GM23338 (cell line): ENCODE results near the gene DCT. TPM values are rescaled to one million over a fixed set of nuclear protein-coding genes. Genes with fewer than 3 reads are reported as not detected.

Source experiments
- ATAC-seq: fragments of 200-7000 bp; cut with Tn5 transposase; 3 replicates; pipeline ENCODE4 v1.9.1; 2020
- DNase-seq: peaks from one replicate; pipeline ENCODE4 v3.0.0-alpha.2; 2015; ENCODE audit warnings: low spot score
- H2AFZ ChIP-seq: fragments of 200-600 bp; sonication (generic); 2 replicates; pipeline ENCODE4 v1.8.0; 2016; ENCODE audit warnings: antibody characterized with exemption, mild to moderate bottlenecking, moderate library complexity
- H3F3A ChIP-seq: fragments of 200-600 bp; sonication (generic); replicated peaks from 2 replicates; pipeline ENCODE4 v1.8.0; 2017; ENCODE audit warnings: antibody characterized with exemption, mixed run types, low read depth
- H3K27ac ChIP-seq: fragments of 200-600 bp; sonication (generic); 2 replicates; pipeline ENCODE4 v1.6.1; 2016; ENCODE audit warnings: low read depth
- H3K27me3 ChIP-seq: fragments of 200-600 bp; sonication (generic); 2 replicates; pipeline ENCODE4 v1.8.0; 2016; ENCODE audit warnings: mild to moderate bottlenecking, mixed run types, moderate library complexity; ENCODE audit not compliant: insufficient read depth
- H3K36me3 ChIP-seq: fragments of 200-600 bp; sonication (generic); 2 replicates; pipeline ENCODE4 v1.8.0; 2016; ENCODE audit warnings: mild to moderate bottlenecking; ENCODE audit not compliant: insufficient read depth
- H3K4me1 ChIP-seq: fragments of 200-600 bp; sonication (generic); 2 replicates; pipeline ENCODE4 v1.8.0; 2016; ENCODE audit warnings: mild to moderate bottlenecking, moderate library complexity; ENCODE audit not compliant: insufficient read depth
- H3K4me2 ChIP-seq: fragments of 200-600 bp; sonication (generic); 2 replicates; pipeline ENCODE4 v1.7.1; 2017; ENCODE audit warnings: mixed run types
- H3K4me3 ChIP-seq: fragments of 200-600 bp; sonication (generic); 2 replicates; pipeline ENCODE4 v1.6.1; 2016; ENCODE audit warnings: mixed run types
- H3K79me2 ChIP-seq: fragments of 200-600 bp; sonication (generic); replicated peaks from 2 replicates; pipeline ENCODE4 v1.8.0; 2017; ENCODE audit warnings: mild to moderate bottlenecking; ENCODE audit not compliant: insufficient read depth
- H3K9me2 ChIP-seq: fragments of 200-600 bp; sonication (generic); 2 replicates; pipeline ENCODE4 v1.8.0; 2017; ENCODE audit not compliant: insufficient read depth
- H4K20me1 ChIP-seq: fragments of 200-600 bp; sonication (generic); replicated peaks from 2 replicates; pipeline ENCODE4 v1.8.0; 2017; ENCODE audit warnings: mild to moderate bottlenecking; ENCODE audit not compliant: insufficient read depth
- H3K27ac Mint-ChIP-seq: 2 replicates; pipeline ENCODE4 v1.8.0; 2020; ENCODE audit warnings: inconsistent platforms, mild to moderate bottlenecking, moderate library complexity, mixed read lengths
- H3K27me3 Mint-ChIP-seq: 3 replicates; pipeline ENCODE4 v1.8.0; 2022; ENCODE audit warnings: low read depth, mild to moderate bottlenecking, moderate library complexity, mixed read lengths, inconsistent platforms; ENCODE audit not compliant: insufficient read depth, poor library complexity
- H3K36me3 Mint-ChIP-seq: 3 replicates; pipeline ENCODE4 v1.8.0; 2021; ENCODE audit warnings: low read depth, mild to moderate bottlenecking, inconsistent platforms, moderate library complexity, mixed read lengths
- H3K4me1 Mint-ChIP-seq: 3 replicates; pipeline ENCODE4 v1.8.0; 2020; ENCODE audit warnings: mild to moderate bottlenecking, inconsistent platforms, mixed read lengths
- H3K4me3 Mint-ChIP-seq: 3 replicates; pipeline ENCODE4 v1.8.0; 2021; ENCODE audit warnings: moderate library complexity, mild to moderate bottlenecking, inconsistent platforms, mixed read lengths
- H3K9me3 Mint-ChIP-seq: 3 replicates; pipeline ENCODE4 v1.8.0; 2020; ENCODE audit warnings: moderate library complexity, mild to moderate bottlenecking, inconsistent platforms, mixed read lengths
- CREB1 ChIP-seq: fragments of 250-450 bp; sonication (Bioruptor Pico); IDR thresholded peaks from 2 replicates; pipeline ENCODE4 v1.5.0; 2020; ENCODE audit warnings: low read depth, mild to moderate bottlenecking, moderate library complexity
- EZH2 ChIP-seq: fragments of 200-600 bp; sonication (generic); IDR thresholded peaks from one replicate; pipeline ENCODE4 v1.8.0; 2017; ENCODE audit warnings: antibody characterized with exemption, mild to moderate bottlenecking, low read depth; ENCODE audit not compliant: unreplicated experiment
- EZH2phosphoT487 ChIP-seq: fragments of 200-600 bp; sonication (generic); IDR thresholded peaks from one replicate; pipeline ENCODE4 v1.8.1; 2018; ENCODE audit warnings: antibody characterized with exemption; ENCODE audit not compliant: unreplicated experiment
- NANOG ChIP-seq: IDR thresholded peaks from 2 replicates; pipeline ENCODE4 v1.6.1; 2016; ENCODE audit warnings: antibody characterized with exemption, borderline replicate concordance
- POLR2AphosphoS5 ChIP-seq: IDR thresholded peaks from 2 replicates; pipeline ENCODE4 v1.6.1; 2016; ENCODE audit warnings: antibody characterized with exemption, low read depth
- ZNF114 ChIP-seq: fragments of 250-450 bp; sonication (Bioruptor Pico); IDR thresholded peaks from 2 replicates; pipeline ENCODE4 v1.5.0; 2020; ENCODE audit warnings: mild to moderate bottlenecking, moderate library complexity
- ZNF331 ChIP-seq: fragments of 250-450 bp; sonication (Bioruptor Pico); IDR thresholded peaks from 2 replicates; pipeline ENCODE4 v1.5.0; 2020; ENCODE audit warnings: low read depth, mild to moderate bottlenecking, moderate library complexity
- ZNF462 ChIP-seq: fragments of 250-450 bp; sonication (Bioruptor Pico); IDR thresholded peaks from 2 replicates; pipeline ENCODE4 v1.5.0; 2020; ENCODE audit warnings: mild to moderate bottlenecking, moderate library complexity
- polyA plus RNA-seq: library from polyadenylated mRNA; unstranded; fragments of >200 nt; fragmentation: Nextera tagmentation; extraction: Ambion mirVana; gene quantifications from 2 replicates; pipeline ENCODE4 v1.2.1, GENCODE V29; 2016
- total RNA-seq: library from RNA; depleted of rRNA; stranded (reverse); fragments of >200 nt; shearing (Covaris generic); gene quantifications from 2 replicates; pipeline ENCODE4 v1.2.3, GENCODE V29; 2014

Gene DCT
- total and polyA plus RNA-seq, 2 experiments from 2014 or later = 0.14 TPM; not detected in 1

- TF ChIP-seq ZNF462 (CRISPR knock-in tag) = no peak
- no peak for TF ChIP-seq NANOG
- no peak for TF ChIP-seq EZH2phosphoT487
- TF ChIP-seq ZNF114 (CRISPR knock-in tag) = no peak
- no peak for TF ChIP-seq POLR2AphosphoS5
- TF ChIP-seq ZNF331 (CRISPR knock-in tag) = no peak
Measured at GRCh38 chr13:94494026-94494425, 14.5 kb upstream of the DCT start (continued).

GRCh38 chr13:94487043-94487442 is 7.6 kb upstream of the DCT start:
- H3F3A ChIP-seq = no peaks in the 10 kb centered on the region
- H4K20me1 ChIP-seq = no peaks in the 10 kb centered on the region
- ATAC-seq (no peak), DNase-seq (no peak)
- H3K79me2 ChIP-seq = no peaks in the 10 kb centered on the region
- H3K27me3 Mint-ChIP-seq = no peaks in the 10 kb centered on the region
- H3K4me1 ChIP-seq = no peaks in the 10 kb centered on the region
- H2AFZ ChIP-seq = no peak overlapping the region
- no peaks in the 10 kb centered on the region for H3K4me1 Mint-ChIP-seq
- no peaks in the 10 kb centered on the region for H3K36me3 ChIP-seq
- no peak overlapping the region for H3K4me3 ChIP-seq
- H3K36me3 Mint-ChIP-seq = no peaks in the 10 kb centered on the region
- no peaks in the 10 kb centered on the region for H3K9me3 Mint-ChIP-seq
- H3K4me3 Mint-ChIP-seq = no peak overlapping the region
- no peaks in the 10 kb centered on the region for H3K27me3 ChIP-seq
- no peak overlapping the region for H3K27ac Mint-ChIP-seq
- no peak overlapping the region for H3K27ac ChIP-seq
- no peak overlapping the region for H3K4me2 ChIP-seq
- H3K9me2 ChIP-seq = peaks cover 5% of the 10 kb centered on the region; the same call in 1 of the 2 replicates
- TF ChIP-seq EZH2phosphoT487 (no peak), CREB1 (CRISPR knock-in tag) (no peak), EZH2 (no peak), NANOG (no peak), ZNF462 (CRISPR knock-in tag) (no peak), ZNF331 (CRISPR knock-in tag) (no peak)
